AG10803 (cell line): ENCODE data around the gene TTLL12.

Experiments used
- DNase-seq: peaks from one replicate; pipeline ENCODE4 v3.0.0; 2010; ENCODE audit warnings: low read depth
- H3K4me3 ChIP-seq: 2 replicates; pipeline ENCODE4 v1.5.1; 2011; ENCODE audit warnings: mild to moderate bottlenecking, low read length, control low read depth
- CTCF ChIP-seq: conservative IDR thresholded peaks from 2 replicates; pipeline ENCODE4 v1.5.1; 2011; ENCODE audit warnings: mild to moderate bottlenecking, low read length, control low read depth, inconsistent platforms

Gene TTLL12

GRCh38 chr22:43144949-43145348, 42.0 kb downstream of the TTLL12 start:
- no peak for TF ChIP-seq CTCF
- H3K4me3 ChIP-seq: no peak overlapping the region
- DNase-seq: no peak

GRCh38 chr22:43142880-43143562, 43.9 kb downstream of the TTLL12 start, which contains the start of gene MCAT:
Gene MCAT, minus strand, starts transcription at chr22:43143398. Its CDS starts 50 bp downstream, at chr22:43143348.
- no peak for TF ChIP-seq CTCF
- peak within 1 kb of the TSS; percentile 88 for H3K4me3 ChIP-seq
- DNase-seq: peak; percentile 65

- no peak for TF ChIP-seq CTCF
- DNase-seq: no peak
- H3K4me3 ChIP-seq: no peak overlapping the region
Observed at GRCh38 chr22:43136801-43137200, 50.1 kb downstream of the TTLL12 start.

- no peak overlapping the region for H3K4me3 ChIP-seq
- no peak for DNase-seq
- peak; percentile 57 for TF ChIP-seq CTCF
Observed at GRCh38 chr22:43136255-43136654, 50.7 kb downstream of the TTLL12 start.

GRCh38 chr22:43135565-43135964, 51.4 kb downstream of the TTLL12 start:
- no peak overlapping the region for H3K4me3 ChIP-seq
- TF ChIP-seq CTCF: no peak
- DNase-seq: no peak

GRCh38 chr22:43134553-43134952, 52.4 kb downstream of the TTLL12 start:
- no peak for DNase-seq
- H3K4me3 ChIP-seq: no peak overlapping the region
- TF ChIP-seq CTCF: no peak

GRCh38 chr22:43133401-43133800, 53.5 kb downstream of the TTLL12 start:
- DNase-seq: no peak
- TF ChIP-seq CTCF: no peak
- no peak overlapping the region for H3K4me3 ChIP-seq
